H1 (cell line): ENCODE measurements around the gene PTER. TPM values are rescaled to one million over a fixed set of nuclear protein-coding genes. Genes with fewer than 3 reads are reported as not detected.

Experiments
- CTCF ChIA-PET: fragments of 300-600 bp; sonication (Branson Sonifier 250); formaldehyde crosslinking; loops from one replicate; lab custom pipeline; 2021; ENCODE audit not compliant: partially characterized antibody; lab: Charles Lee
- POLR2A ChIA-PET: fragments of 300-600 bp; sonication (Branson Sonifier 250); formaldehyde crosslinking; loops from one replicate; lab custom pipeline; 2021; ENCODE audit warnings: inconsistent platforms; ENCODE audit not compliant: partially characterized antibody; lab: Charles Lee
- DNase-seq, 2 experiments: peaks; one replicate each; pipeline versions ENCODE4 v3.0.0 to v3.0.0-alpha.2; 2010 to 2022; ENCODE audit warnings: low spot score in 2 of 2, low read depth in 1 of 2, mixed read lengths in 1 of 2
- FAIRE-seq: peaks from 2 replicates; lab custom pipeline; 2011; peaks lifted over from hg19 to GRCh38; lab: Jason Lieb, UNC
- H2AFZ ChIP-seq: 2 replicates; pipeline ENCODE4 v1.8.1; 2012; ENCODE audit warnings: low read length, inconsistent platforms
- H2AK5ac ChIP-seq: 2 replicates; pipeline ENCODE4 v1.6.1; 2013; ENCODE audit warnings: low read depth, low read length
- H2BK120ac ChIP-seq: replicated peaks from 2 replicates; pipeline ENCODE3; 2013; ENCODE audit warnings: low read depth, low read length, inconsistent platforms
- H2BK12ac ChIP-seq: 2 replicates; pipeline ENCODE4 v1.6.1; 2013; ENCODE audit warnings: low read depth, low read length
- H2BK15ac ChIP-seq: 2 replicates; pipeline ENCODE4 v1.6.1; 2013; ENCODE audit warnings: low read length
- H2BK20ac ChIP-seq: 2 replicates; pipeline ENCODE4 v1.6.1; 2013; ENCODE audit warnings: low read length
- H2BK5ac ChIP-seq: 2 replicates; pipeline ENCODE4 v1.6.1; 2013; ENCODE audit warnings: low read depth, low read length
- H3K14ac ChIP-seq: 2 replicates; pipeline ENCODE4 v1.6.1; 2013; ENCODE audit warnings: inconsistent platforms; ENCODE audit not compliant: insufficient read length
- H3K18ac ChIP-seq: 2 replicates; pipeline ENCODE4 v1.6.1; 2013; ENCODE audit warnings: low read length; ENCODE audit errors: extremely low read depth
- H3K23ac ChIP-seq: 2 replicates; pipeline ENCODE4 v1.6.1; 2013; ENCODE audit warnings: inconsistent platforms; ENCODE audit not compliant: insufficient read length
- H3K23me2 ChIP-seq: 2 replicates; pipeline ENCODE4 v1.6.1; 2013; ENCODE audit warnings: low read depth, low read length
- H3K27ac ChIP-seq: 2 replicates; pipeline ENCODE4 v1.6.1; 2011; ENCODE audit warnings: low read depth, low read length, inconsistent platforms
- H3K27me3 ChIP-seq, 4 experiments: replicated peaks in 1 of 4; 1 replicate in 1 of 4; 2 replicates in 3 of 4; pipeline versions ENCODE4 v1.6.1 to v1.8.1; 2011 to 2013; ENCODE audit warnings: low read length in 3 of 4, mild to moderate bottlenecking in 3 of 4, inconsistent platforms in 2 of 4, mixed read lengths in 2 of 4, moderate library complexity in 1 of 4; ENCODE audit not compliant: control insufficient read depth in 3 of 4, insufficient read depth in 3 of 4; ENCODE audit errors: extremely low read depth in 1 of 4
- H3K36me3 ChIP-seq, 4 experiments: 2 replicates each; pipeline versions ENCODE4 v1.6.1 to v1.8.1; 2011 to 2013; ENCODE audit warnings: mild to moderate bottlenecking in 4 of 4, low read length in 3 of 4, moderate library complexity in 2 of 4, control low read depth in 1 of 4, inconsistent platforms in 1 of 4; ENCODE audit not compliant: insufficient read depth in 4 of 4, control insufficient read depth in 2 of 4
- H3K4ac ChIP-seq: replicated peaks from 2 replicates; pipeline ENCODE3; 2013; ENCODE audit warnings: low read length, low read depth, mixed read lengths, inconsistent platforms; ENCODE audit not compliant: insufficient read length
- H3K4me1 ChIP-seq, 4 experiments: replicated peaks in 1 of 4; 1 replicate in 1 of 4; 2 replicates in 3 of 4; pipeline versions ENCODE4 v1.6.1 to v1.8.1; 2011 to 2013; ENCODE audit warnings: low read length in 3 of 4, inconsistent platforms in 2 of 4, mixed read lengths in 1 of 4; ENCODE audit not compliant: insufficient read depth in 4 of 4, control insufficient read depth in 3 of 4
- H3K4me2 ChIP-seq, 2 experiments: 2 replicates each; pipeline versions ENCODE4 v1.6.1 to v1.8.1; 2011 to 2013; ENCODE audit warnings: low read depth in 2 of 2, low read length in 2 of 2, control low read depth in 1 of 2, inconsistent platforms in 1 of 2, mild to moderate bottlenecking in 1 of 2; ENCODE audit not compliant: insufficient read depth in 1 of 2
- H3K4me3 ChIP-seq, 4 experiments: fragments of 200-600, 300-600 bp in 1 of 4; sonication (generic), shearing (Covaris generic), sonication (Bioruptor Twin) in 1 of 4; 2 replicates each; pipeline versions ENCODE4 v1.5.1 to v1.8.1; 2011 to 2016; ENCODE audit warnings: low read length in 4 of 4, low read depth in 3 of 4, control low read depth in 2 of 4, inconsistent platforms in 2 of 4, mild to moderate bottlenecking in 2 of 4, mixed read lengths in 1 of 4, moderate library complexity in 1 of 4; ENCODE audit not compliant: insufficient read depth in 2 of 4; ENCODE audit errors: extremely low read depth in 1 of 4
- H3K56ac ChIP-seq: replicated peaks from 2 replicates; pipeline ENCODE3; 2013; ENCODE audit warnings: low read depth, mild to moderate bottlenecking, mixed read lengths, low read length, inconsistent platforms; ENCODE audit not compliant: insufficient read length
- H3K79me1 ChIP-seq: 2 replicates; pipeline ENCODE4 v1.6.1; 2013; ENCODE audit warnings: low read depth, low read length, control low read depth
- H3K79me2 ChIP-seq, 2 experiments: 2 replicates each; pipeline versions ENCODE4 v1.6.1 to v1.8.1; 2012 to 2013; ENCODE audit warnings: low read length in 2 of 2, mild to moderate bottlenecking in 2 of 2, inconsistent platforms in 1 of 2; ENCODE audit not compliant: insufficient read depth in 2 of 2, control insufficient read depth in 1 of 2
- H3K9ac ChIP-seq, 4 experiments: replicated peaks in 1 of 4; 1 replicate in 1 of 4; 2 replicates in 3 of 4; pipeline versions ENCODE4 v1.6.1 to v1.8.1; 2011 to 2013; ENCODE audit warnings: low read depth in 3 of 4, low read length in 3 of 4, control low read depth in 2 of 4, mild to moderate bottlenecking in 2 of 4, moderate library complexity in 2 of 4, inconsistent platforms in 1 of 4; ENCODE audit errors: extremely low read depth in 1 of 4
- H3K9me3 ChIP-seq, 2 experiments: 2 replicates each; pipeline versions ENCODE4 v1.6.1 to v1.8.1; 2012 to 2013; ENCODE audit warnings: mild to moderate bottlenecking in 2 of 2, moderate library complexity in 2 of 2, control low read depth in 1 of 2, inconsistent platforms in 1 of 2, low read depth in 1 of 2, low read length in 1 of 2, mixed read lengths in 1 of 2; ENCODE audit not compliant: insufficient read depth in 2 of 2
- H4K20me1 ChIP-seq, 2 experiments: replicated peaks in 1 of 2; 2 replicates each; pipeline versions ENCODE3 to v1.8.1; 2011 to 2013; ENCODE audit warnings: inconsistent platforms in 2 of 2, low read length in 2 of 2, mild to moderate bottlenecking in 1 of 2; ENCODE audit not compliant: insufficient read depth in 2 of 2, control insufficient read depth in 1 of 2
- H4K5ac ChIP-seq: 2 replicates; pipeline ENCODE4 v1.6.1; 2013; ENCODE audit warnings: low read length, low read depth, mixed read lengths, inconsistent platforms; ENCODE audit not compliant: insufficient read length
- H4K8ac ChIP-seq: 2 replicates; pipeline ENCODE4 v1.8.0; 2013; ENCODE audit warnings: mild to moderate bottlenecking, moderate library complexity, low read length, inconsistent platforms; ENCODE audit not compliant: insufficient read depth; ENCODE audit errors: extremely low read depth
- H4K91ac ChIP-seq: replicated peaks from 2 replicates; pipeline ENCODE3; 2013; ENCODE audit warnings: low read length, mixed read lengths, inconsistent platforms; ENCODE audit not compliant: insufficient read length
- ATF3 ChIP-seq: IDR thresholded peaks from 2 replicates; pipeline ENCODE4 v1.6.1; 2011; ENCODE audit warnings: low read depth, mild to moderate bottlenecking, low read length; ENCODE audit not compliant: insufficient read depth
- BCL11A ChIP-seq, 2 experiments: IDR thresholded peaks; one replicate each; pipeline ENCODE4 v1.6.1; 2011; ENCODE audit warnings: low read depth in 2 of 2, low read length in 2 of 2, mild to moderate bottlenecking in 2 of 2
- CHD2 ChIP-seq: IDR thresholded peaks from 2 replicates; pipeline ENCODE4 v1.6.1; 2012; ENCODE audit warnings: low read length, improper control_type of control experiment
- EZH2 ChIP-seq: fragments of 200-600 bp; sonication (generic); IDR thresholded peaks from 2 replicates; pipeline ENCODE4 v1.7.1; 2012; ENCODE audit warnings: low read depth, mild to moderate bottlenecking, moderate library complexity, low read length, inconsistent platforms; ENCODE audit not compliant: severe bottlenecking
- HDAC2 ChIP-seq, 2 experiments: fragments of 300-600 bp in 1 of 2; sonication (generic) in 1 of 2; IDR thresholded peaks; 2 replicates each; pipeline ENCODE4 v1.6.1; 2011 to 2012; ENCODE audit warnings: low read depth in 2 of 2, low read length in 2 of 2, mild to moderate bottlenecking in 2 of 2, moderate library complexity in 2 of 2, borderline replicate concordance in 1 of 2, inconsistent platforms in 1 of 2
- NANOG ChIP-seq: IDR thresholded peaks from 2 replicates; pipeline ENCODE4 v1.6.1; 2011; ENCODE audit warnings: low read length, low read depth, mild to moderate bottlenecking, inconsistent platforms; ENCODE audit not compliant: insufficient read depth, poor library complexity, severe bottlenecking
- RNF2 ChIP-seq: fragments of 200-900, 300-1000 bp; sonication (generic); IDR thresholded peaks from 2 replicates; pipeline ENCODE4 v1.7.1; 2016; ENCODE audit warnings: borderline replicate concordance, low read depth, mild to moderate bottlenecking, antibody characterized with exemption, low read length; ENCODE audit not compliant: poor library complexity, severe bottlenecking; ENCODE audit errors: missing control alignments
- RXRA ChIP-seq: IDR thresholded peaks from 2 replicates; pipeline ENCODE4 v1.6.1; 2011; ENCODE audit warnings: low read depth, mild to moderate bottlenecking, low read length, moderate library complexity; ENCODE audit not compliant: insufficient read depth
- TAF1 ChIP-seq: IDR thresholded peaks from 2 replicates; pipeline ENCODE4 v1.6.1; 2011; ENCODE audit warnings: mild to moderate bottlenecking, low read depth, low read length
- TCF12 ChIP-seq: IDR thresholded peaks from 2 replicates; pipeline ENCODE4 v1.6.1; 2011; ENCODE audit warnings: low read depth, mild to moderate bottlenecking, low read length
- YY1 ChIP-seq: IDR thresholded peaks from 2 replicates; pipeline ENCODE4 v1.6.1; 2011; ENCODE audit warnings: low read depth, mild to moderate bottlenecking, low read length
- WGBS, 2 experiments: shearing (Covaris generic) in 1 of 2; methylation state at CpG; one replicate each; pipeline versions ENCODE4 v1.1.6 to v1.1.7; 2013 to 2015; ENCODE audit warnings: low lambda C conversion rate in 2 of 2, mixed read lengths in 2 of 2, inconsistent platforms in 1 of 2, low coverage in 1 of 2, missing lambda C conversion rate in 1 of 2; ENCODE audit not compliant: insufficient replicate concordance in 2 of 2, insufficient coverage in 1 of 2, insufficient read length in 1 of 2; ENCODE audit errors: extremely low coverage in 1 of 2, missing lambda C conversion rate in 1 of 2; 5-methylcytosine and 5-hydroxymethylcytosine counted together
- polyA plus RNA-seq, 7 experiments: library from polyadenylated mRNA; depleted of rRNA in 3 of 7; stranded (reverse) in 5 of 7; unstranded in 2 of 7; fragments of >200 nt in 5 of 7; fragments of 200-250 nt in 2 of 7; gene quantifications; 1 replicate in 5 of 7; 2 replicates in 1 of 7; 4 replicates in 1 of 7; pipeline versions ENCODE4 v1.2.1 to v1.2.3, GENCODE V29; 2011 to 2013; ENCODE audit warnings: missing spikeins in 2 of 7, mixed read lengths in 2 of 7
- total RNA-seq: library from RNA; stranded (reverse); fragmentation: NEBNext Ultra II Directional; extraction: Animal tissue kit (Norgen Biotek cat#: 25700); gene quantifications from 2 replicates; pipeline ENCODE4 v1.2.1, GENCODE V29; 2021
- TF ChIP-seq, protein P1 (sequence below): IDR thresholded peaks from 2 replicates; pipeline ENCODE4 v1.6.1; 2011; ENCODE audit warnings: low read length, improper control_type of control experiment

The PTER gene
- total and polyA plus RNA-seq, 2 of the 8 experiments (the other 6 are each of a cell fraction or from before 2014, with no cell fraction given) = 4.4 to 7.8 TPM

GRCh38 chr10:16491933-16492332 is 55.1 kb downstream of the PTER start:
- Histone ChIP-seq H3K9ac (no peak overlapping the region), H3K79me1 (no peaks in the 10 kb centered on the region), H3K36me3 (no peaks in the 10 kb centered on the region), H4K8ac (no peak overlapping the region), H4K91ac (no peak overlapping the region), H2BK120ac (no peak overlapping the region), H2BK15ac (no peak overlapping the region), H2AK5ac (no peak overlapping the region), H3K9me3 (no peaks in the 10 kb centered on the region), H2BK12ac (no peak overlapping the region), H3K14ac (no peak overlapping the region), H3K56ac (no peak overlapping the region), H3K23me2 (no peaks in the 10 kb centered on the region), H4K5ac (no peak overlapping the region), H4K20me1 (no peaks in the 10 kb centered on the region), H3K27ac (no peak overlapping the region), H3K18ac (no peak overlapping the region), H3K4me3 (no peak overlapping the region), H2BK20ac (no peak overlapping the region), H2BK5ac (no peak overlapping the region), H3K4me2 (no peak overlapping the region), H3K4me1 (peaks cover 0 to 3% (median 0%) of the 10 kb centered on the region in 4 experiments; a peak in 1 of 7 replicates), H3K4ac (no peak overlapping the region), H2AFZ (no peak overlapping the region), H3K23ac (no peak overlapping the region), H3K79me2 (no peaks in the 10 kb centered on the region), H3K27me3 (no peaks in the 10 kb centered on the region)
- DNase-seq (no peak), FAIRE-seq (no peak)
- CTCF ChIA-PET = interaction anchor here (2.6 kb wide), 1 partner anchor 10 kb away, joined by 12 read pairs; no protein-coding TSS in a partner anchor
- POLR2A ChIA-PET = no interaction called here
- 79% methylated on average over 2 of the region's 2 CpGs; no CpG with 5 or more reads in 1 of the 2 experiments for WGBS, 2 experiments
- TF ChIP-seq EZH2 = no peak
- TF ChIP-seq TCF12 = no peak
- TF ChIP-seq, protein P1, sequence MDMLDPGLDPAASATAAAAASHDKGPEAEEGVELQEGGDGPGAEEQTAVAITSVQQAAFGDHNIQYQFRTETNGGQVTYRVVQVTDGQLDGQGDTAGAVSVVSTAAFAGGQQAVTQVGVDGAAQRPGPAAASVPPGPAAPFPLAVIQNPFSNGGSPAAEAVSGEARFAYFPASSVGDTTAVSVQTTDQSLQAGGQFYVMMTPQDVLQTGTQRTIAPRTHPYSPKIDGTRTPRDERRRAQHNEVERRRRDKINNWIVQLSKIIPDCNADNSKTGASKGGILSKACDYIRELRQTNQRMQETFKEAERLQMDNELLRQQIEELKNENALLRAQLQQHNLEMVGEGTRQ = no peak
- TF ChIP-seq YY1 = no peak
- no peak for TF ChIP-seq HDAC2 (IDR thresholded peaks at IDR 0.05; ENCODE audit: borderline replicate concordance in 1 of 2, low read depth in 2 of 2, low read length in 2 of 2)
- no peak for TF ChIP-seq CHD2
- no peak for TF ChIP-seq BCL11A (IDR thresholded peaks at IDR 0.05; ENCODE audit: low read depth in 2 of 2, low read length in 2 of 2)
- TF ChIP-seq RXRA = no peak
- TF ChIP-seq NANOG = no peak
- TF ChIP-seq ATF3 = no peak
- no peak for TF ChIP-seq RNF2
- no peak for TF ChIP-seq TAF1
